ENCODE results near the gene AQP3.

DNA sequence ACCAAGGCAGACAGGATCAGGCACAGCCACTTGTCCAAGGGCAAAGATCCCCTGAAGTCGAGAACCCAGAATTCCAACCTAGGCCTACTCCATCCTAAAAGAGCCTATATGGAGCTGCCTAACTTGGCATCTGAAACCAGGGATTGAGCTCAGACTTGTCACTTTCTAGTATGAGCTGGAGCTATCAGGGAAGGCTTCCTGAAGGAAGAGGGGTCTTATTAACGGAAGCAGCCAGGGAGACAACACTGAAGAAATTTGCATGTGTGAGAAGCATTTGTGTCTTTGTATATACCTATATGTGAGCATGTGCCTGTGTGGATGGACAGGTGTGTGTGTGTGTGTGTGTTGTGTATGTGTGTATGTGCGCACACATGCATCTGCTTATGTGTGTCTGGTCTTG lies 40.3 kb downstream of the AQP3 start:
- TF ChIP-seq, protein P1, sequence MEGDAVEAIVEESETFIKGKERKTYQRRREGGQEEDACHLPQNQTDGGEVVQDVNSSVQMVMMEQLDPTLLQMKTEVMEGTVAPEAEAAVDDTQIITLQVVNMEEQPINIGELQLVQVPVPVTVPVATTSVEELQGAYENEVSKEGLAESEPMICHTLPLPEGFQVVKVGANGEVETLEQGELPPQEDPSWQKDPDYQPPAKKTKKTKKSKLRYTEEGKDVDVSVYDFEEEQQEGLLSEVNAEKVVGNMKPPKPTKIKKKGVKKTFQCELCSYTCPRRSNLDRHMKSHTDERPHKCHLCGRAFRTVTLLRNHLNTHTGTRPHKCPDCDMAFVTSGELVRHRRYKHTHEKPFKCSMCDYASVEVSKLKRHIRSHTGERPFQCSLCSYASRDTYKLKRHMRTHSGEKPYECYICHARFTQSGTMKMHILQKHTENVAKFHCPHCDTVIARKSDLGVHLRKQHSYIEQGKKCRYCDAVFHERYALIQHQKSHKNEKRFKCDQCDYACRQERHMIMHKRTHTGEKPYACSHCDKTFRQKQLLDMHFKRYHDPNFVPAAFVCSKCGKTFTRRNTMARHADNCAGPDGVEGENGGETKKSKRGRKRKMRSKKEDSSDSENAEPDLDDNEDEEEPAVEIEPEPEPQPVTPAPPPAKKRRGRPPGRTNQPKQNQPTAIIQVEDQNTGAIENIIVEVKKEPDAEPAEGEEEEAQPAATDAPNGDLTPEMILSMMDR (IDR thresholded peaks at IDR 0.05): no peak
- TF ChIP-seq POLR2A (IDR thresholded peaks at IDR 0.05): no peak
- no peak for TF ChIP-seq POLR2AphosphoS5 (IDR thresholded peaks at IDR 0.05)
- TF ChIP-seq EP300 (IDR thresholded peaks at IDR 0.05): no peak
